ENCODE results near the gene THADA. TPM values are rescaled to one million over a fixed set of nuclear protein-coding genes. Genes with fewer than 3 reads are reported as not detected.
A peak's percentile ranks its signal among the peaks of the same experiment; 100 is the strongest.

Gene THADA
- total RNA-seq, 6 donors from 2014 or later: 23.6 to 57.5 (median 37.3) TPM

DNA sequence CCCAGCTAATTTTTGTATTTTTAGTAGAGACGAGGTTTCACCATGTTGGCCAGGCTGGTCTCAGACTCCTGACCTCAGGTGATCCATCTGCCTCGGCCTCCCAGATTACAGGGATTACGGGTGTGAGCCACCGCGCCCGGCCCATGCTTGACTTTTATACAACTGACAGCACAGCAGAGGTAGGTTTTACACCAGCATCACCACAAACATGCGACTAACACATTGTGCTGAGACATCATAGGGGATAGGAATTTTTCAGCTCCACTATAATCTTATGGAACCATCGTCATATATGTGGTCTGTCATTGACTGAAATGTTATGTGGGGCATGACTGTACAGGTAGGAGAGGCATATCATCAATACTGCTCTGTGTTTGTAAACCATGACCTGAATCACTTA lies 122.1 kb downstream of the THADA start:
- Histone ChIP-seq H3K4me1 (peaks cover 2 to 11% (median 5%) of the 10 kb centered on the region in 4 donors), H3K27me3 (no peaks in the 10 kb centered on the region), H3K27ac (no peak overlapping the region), H3K4me3 (no peak overlapping the region), H3K36me3 (no peaks in the 10 kb centered on the region), H3K9me3 (no peaks in the 10 kb centered on the region)
- TF ChIP-seq, protein P1, sequence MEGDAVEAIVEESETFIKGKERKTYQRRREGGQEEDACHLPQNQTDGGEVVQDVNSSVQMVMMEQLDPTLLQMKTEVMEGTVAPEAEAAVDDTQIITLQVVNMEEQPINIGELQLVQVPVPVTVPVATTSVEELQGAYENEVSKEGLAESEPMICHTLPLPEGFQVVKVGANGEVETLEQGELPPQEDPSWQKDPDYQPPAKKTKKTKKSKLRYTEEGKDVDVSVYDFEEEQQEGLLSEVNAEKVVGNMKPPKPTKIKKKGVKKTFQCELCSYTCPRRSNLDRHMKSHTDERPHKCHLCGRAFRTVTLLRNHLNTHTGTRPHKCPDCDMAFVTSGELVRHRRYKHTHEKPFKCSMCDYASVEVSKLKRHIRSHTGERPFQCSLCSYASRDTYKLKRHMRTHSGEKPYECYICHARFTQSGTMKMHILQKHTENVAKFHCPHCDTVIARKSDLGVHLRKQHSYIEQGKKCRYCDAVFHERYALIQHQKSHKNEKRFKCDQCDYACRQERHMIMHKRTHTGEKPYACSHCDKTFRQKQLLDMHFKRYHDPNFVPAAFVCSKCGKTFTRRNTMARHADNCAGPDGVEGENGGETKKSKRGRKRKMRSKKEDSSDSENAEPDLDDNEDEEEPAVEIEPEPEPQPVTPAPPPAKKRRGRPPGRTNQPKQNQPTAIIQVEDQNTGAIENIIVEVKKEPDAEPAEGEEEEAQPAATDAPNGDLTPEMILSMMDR (IDR thresholded peaks at IDR 0.05): no peak
- TF ChIP-seq EP300 (IDR thresholded peaks at IDR 0.05) (no peak), POLR2AphosphoS5 (IDR thresholded peaks at IDR 0.05) (no peak), POLR2A (IDR thresholded peaks at IDR 0.05) (no peak)
- DNase-seq: peak in 1 of 2 donors; percentile 19
- ATAC-seq (ENCODE audit: low FRiP score in 2 of 2): no peak
- WGBS, 2 donors: 97 to 98% methylated on average over 8 of the region's 8 CpGs

DNA sequence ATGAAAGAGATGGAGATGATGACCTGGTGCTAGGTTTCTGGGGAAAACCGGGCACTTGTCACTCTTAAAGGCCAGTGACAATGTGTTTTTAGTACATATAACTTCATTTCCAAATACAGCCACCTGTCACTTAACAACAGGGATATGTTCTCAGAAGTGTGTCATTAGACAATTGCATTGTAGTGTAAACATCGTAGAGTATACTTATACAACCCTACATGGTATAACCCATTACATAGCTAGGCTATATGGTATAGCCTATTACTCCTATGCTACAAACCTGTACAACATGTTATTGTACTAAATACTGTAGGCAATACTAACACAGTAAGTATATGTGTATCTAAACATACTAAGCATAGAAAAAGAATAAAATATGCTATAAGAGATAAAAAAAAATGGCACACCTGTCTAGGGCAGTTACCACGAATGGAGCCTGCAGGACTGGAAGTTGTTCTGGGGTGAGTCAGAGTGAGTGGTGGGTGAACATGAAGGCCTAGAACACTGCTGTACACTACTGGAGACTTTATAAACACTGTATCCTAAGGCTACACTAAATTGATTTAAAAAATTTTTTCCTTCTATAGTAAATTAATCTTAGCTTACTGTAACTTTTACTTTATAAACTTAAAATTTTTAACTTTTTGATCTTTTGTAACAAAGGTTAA lies 123.2 kb downstream of the THADA start:
- H3K27ac ChIP-seq: no peak overlapping the region
- WGBS, 2 donors: 91 to 93% methylated on average over 3 of the region's 3 CpGs
- H3K27me3 ChIP-seq: no peaks in the 10 kb centered on the region
- H3K4me3 ChIP-seq: no peak overlapping the region
- no peaks in the 10 kb centered on the region for H3K36me3 ChIP-seq
- DNase-seq: no peak
- H3K4me1 ChIP-seq: peaks cover 4 to 16% (median 5%) of the 10 kb centered on the region in 4 donors
- TF ChIP-seq POLR2A (IDR thresholded peaks at IDR 0.05): no peak
- TF ChIP-seq, protein P1 (IDR thresholded peaks at IDR 0.05): no peak
- no peak for TF ChIP-seq EP300 (IDR thresholded peaks at IDR 0.05)
- no peak for TF ChIP-seq POLR2AphosphoS5 (IDR thresholded peaks at IDR 0.05)
- no peak for ATAC-seq (ENCODE audit: low FRiP score in 2 of 2)
- H3K9me3 ChIP-seq: no peaks in the 10 kb centered on the region

DNA sequence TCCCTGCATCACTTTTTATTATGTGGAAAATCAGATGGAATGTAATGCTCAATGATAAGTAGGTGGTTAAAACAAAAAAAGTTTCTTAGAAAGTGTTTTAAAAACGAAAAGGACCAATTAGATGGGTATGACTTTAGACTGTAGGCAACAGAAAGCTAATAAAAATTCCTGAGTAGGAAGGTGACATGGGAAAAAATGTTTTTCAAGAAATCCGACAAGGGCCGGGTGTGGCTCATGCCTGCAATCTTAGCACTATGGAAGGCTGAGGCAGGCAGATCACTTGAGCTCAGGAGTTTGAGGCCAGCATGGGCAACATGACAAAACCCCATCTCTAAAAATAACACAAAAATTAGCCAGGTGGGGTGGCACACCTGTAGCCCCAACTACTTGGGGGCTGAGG lies 126.1 kb downstream of the THADA start:
- 70 to 76% methylated on average over 3 of the region's 3 CpGs for WGBS, 2 donors
- DNase-seq (peak in 1 of 2 donors; percentile 41), ATAC-seq (ENCODE audit: low FRiP score in 2 of 2) (no peak)
- Histone ChIP-seq H3K27ac (no peak overlapping the region), H3K9me3 (no peaks in the 10 kb centered on the region), H3K4me1 (peaks cover 5 to 21% (median 11%) of the 10 kb centered on the region in 4 donors), H3K4me3 (no peak overlapping the region), H3K36me3 (no peaks in the 10 kb centered on the region), H3K27me3 (no peaks in the 10 kb centered on the region)
- TF ChIP-seq POLR2AphosphoS5 (IDR thresholded peaks at IDR 0.05): no peak
- TF ChIP-seq, protein P1 (IDR thresholded peaks at IDR 0.05): no peak
- TF ChIP-seq POLR2A (IDR thresholded peaks at IDR 0.05): no peak
- TF ChIP-seq EP300 (IDR thresholded peaks at IDR 0.05): no peak

DNA sequence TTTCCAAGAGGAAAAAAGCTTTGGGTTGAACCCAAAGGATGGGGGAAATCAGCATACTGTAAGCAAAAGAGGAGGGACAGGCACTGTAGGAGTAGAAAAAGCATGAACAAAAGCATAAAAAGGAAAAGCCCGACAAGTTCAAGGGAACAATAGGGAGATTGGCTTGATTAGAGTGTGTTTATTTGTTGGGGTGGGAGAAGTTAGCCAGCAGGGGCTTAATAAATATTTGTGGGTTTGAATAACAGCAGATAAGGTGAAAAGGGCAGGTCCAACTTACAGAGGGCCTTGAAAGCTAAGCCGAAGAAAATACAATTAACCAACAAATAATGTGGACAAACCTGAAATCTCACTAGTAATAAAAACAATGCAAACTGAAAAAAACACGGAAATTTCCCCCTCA lies 126.7 kb downstream of the THADA start:
- WGBS, 2 donors: 45 to 64% methylated on average over 3 of the region's 3 CpGs
- DNase-seq (no peak), ATAC-seq (ENCODE audit: low FRiP score in 2 of 2) (no peak)
- no peaks in the 10 kb centered on the region for H3K36me3 ChIP-seq
- TF ChIP-seq POLR2A (IDR thresholded peaks at IDR 0.05) (no peak), EP300 (IDR thresholded peaks at IDR 0.05) (no peak), POLR2AphosphoS5 (IDR thresholded peaks at IDR 0.05) (no peak)
- TF ChIP-seq, protein P1 (IDR thresholded peaks at IDR 0.05): no peak
- H3K4me1 ChIP-seq: peaks cover 5 to 26% (median 11%) of the 10 kb centered on the region in 4 donors
- no peaks in the 10 kb centered on the region for H3K27me3 ChIP-seq
- no peak overlapping the region for H3K4me3 ChIP-seq
- no peak overlapping the region for H3K27ac ChIP-seq
- no peaks in the 10 kb centered on the region for H3K9me3 ChIP-seq

DNA sequence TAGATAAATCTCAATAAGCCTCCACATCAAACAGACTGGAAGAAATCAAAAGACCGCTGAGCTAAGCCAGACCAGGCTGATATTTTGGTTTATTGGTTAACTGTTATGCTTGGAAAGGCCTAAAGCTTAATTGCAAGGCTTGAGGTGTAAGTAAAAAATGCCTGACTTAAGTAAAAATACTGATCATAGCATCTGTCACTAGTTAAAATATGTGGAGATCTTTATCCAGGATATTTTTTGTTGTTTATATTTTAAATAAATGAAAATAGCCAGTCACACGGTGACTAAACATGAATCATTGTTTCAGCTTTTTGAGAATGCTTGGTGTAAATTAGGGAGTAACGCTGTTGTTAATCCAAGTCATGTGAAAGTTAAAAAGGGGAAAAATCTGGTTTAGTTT lies 127.9 kb downstream of the THADA start:
- 67 to 76% methylated on average over 3 of the region's 3 CpGs for WGBS, 2 donors
- Histone ChIP-seq H3K9me3 (no peaks in the 10 kb centered on the region), H3K36me3 (no peaks in the 10 kb centered on the region), H3K27me3 (no peaks in the 10 kb centered on the region), H3K27ac (no peak overlapping the region), H3K4me1 (peaks cover 5 to 38% (median 17%) of the 10 kb centered on the region in 4 donors), H3K4me3 (no peak overlapping the region)
- ATAC-seq (ENCODE audit: low FRiP score in 2 of 2) (no peak), DNase-seq (no peak)
- TF ChIP-seq, protein P1 (IDR thresholded peaks at IDR 0.05): no peak
- no peak for TF ChIP-seq POLR2AphosphoS5 (IDR thresholded peaks at IDR 0.05)
- TF ChIP-seq POLR2A (IDR thresholded peaks at IDR 0.05): no peak
- no peak for TF ChIP-seq EP300 (IDR thresholded peaks at IDR 0.05)

All from upper lobe of left lung (tissue), 6 donors.